Amygdala (tissue), 56 donors: ENCODE results near the gene ANKRD50.

Experiments used
- DNase-seq, 56 donors: peaks; one replicate each; lab custom pipeline; 2025; lab: John Stamatoyannopoulos, UW

ANKRD50 gene

DNA sequence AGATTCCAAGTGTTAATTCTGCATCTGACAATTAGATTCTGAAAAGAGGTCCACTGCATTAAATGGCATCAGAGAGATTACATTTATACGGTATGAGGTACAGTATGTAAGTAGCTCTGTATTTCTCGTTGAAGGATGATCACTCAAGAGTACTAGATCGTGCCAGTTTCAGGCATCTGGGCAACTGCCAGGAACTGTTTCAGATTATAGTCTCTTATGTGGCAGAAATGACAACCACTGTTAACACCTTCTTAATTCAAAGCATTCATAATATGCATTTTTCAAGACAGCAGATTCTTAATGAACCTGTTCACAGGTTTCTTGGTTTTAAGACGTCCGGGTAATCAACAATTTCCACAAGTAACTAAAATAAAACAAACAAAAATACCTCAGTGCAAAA lies 1.6 kb downstream of the ANKRD50 start:
- DNase-seq: peak in 4 of 56 donors; percentile 0 to 11 (median 2)

DNA sequence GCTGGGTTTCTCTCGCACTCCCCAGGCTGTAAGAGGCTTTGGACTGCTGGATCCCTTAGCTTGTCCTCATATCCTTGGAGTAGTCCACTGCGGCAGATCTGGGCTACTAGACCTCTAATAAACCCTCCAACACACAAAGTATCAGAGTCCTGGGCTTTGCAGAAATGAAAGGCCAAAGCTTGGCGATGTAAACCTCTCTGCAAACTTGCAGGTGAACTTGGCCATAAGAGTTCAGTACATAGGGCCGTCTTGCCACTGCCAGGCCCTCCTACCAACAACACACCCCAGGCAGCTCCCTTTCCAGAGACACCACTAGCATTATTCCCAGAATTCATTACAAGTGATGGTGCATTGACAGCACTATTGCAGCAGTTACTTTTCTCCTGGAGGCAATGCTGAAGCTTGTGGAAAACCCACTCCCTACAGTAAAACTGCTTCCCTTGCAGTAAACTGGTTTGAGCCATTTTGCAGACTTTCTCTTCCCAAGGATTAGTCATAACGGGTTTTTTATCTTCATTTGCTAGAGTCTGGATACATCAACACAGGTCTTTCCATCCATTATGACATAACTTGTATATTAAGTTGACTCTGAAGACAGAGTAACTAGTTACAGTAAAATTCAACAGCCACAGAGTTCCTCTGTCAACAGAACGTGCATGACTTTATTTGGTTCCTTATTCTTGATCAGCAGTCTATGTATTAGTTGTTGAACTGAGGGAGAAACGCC lies 2.4 kb downstream of the ANKRD50 start:
- DNase-seq: peak in 7 of 56 donors; percentile 0 to 14 (median 2)

DNA sequence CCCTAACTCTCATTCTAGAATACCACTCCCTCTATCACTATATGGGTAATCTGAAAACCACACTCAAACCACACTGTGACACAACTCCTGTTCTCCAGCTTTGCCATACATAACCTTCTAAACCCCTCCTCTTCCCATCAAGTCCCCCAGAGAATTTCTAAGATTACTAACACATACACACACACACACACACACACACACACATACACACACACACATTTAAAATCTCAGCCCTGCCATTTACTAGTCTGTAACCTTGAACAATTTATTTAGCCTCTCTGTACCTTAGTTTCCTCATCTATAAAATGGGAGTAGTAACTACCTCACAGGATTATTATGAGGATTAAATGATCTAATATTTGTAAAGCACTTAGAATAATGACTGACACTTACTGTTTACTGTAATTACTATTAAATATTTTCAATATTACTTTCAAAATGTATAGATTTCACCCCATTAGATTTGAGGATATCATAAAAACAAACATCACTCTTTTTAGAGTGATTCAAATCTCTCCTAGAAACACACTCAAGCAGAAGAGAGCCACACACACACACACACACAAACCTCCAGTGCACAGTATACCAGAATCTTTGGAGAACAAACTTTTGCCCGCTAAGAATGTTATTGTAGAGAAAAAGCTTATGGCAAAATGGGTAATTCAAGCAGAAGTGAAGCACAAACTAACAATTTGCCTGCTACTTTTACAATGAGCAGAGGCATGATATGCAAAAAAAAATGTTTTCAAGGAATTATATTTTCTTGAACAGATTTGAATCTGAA lies 3.8 kb downstream of the ANKRD50 start:
- DNase-seq: no peak

DNA sequence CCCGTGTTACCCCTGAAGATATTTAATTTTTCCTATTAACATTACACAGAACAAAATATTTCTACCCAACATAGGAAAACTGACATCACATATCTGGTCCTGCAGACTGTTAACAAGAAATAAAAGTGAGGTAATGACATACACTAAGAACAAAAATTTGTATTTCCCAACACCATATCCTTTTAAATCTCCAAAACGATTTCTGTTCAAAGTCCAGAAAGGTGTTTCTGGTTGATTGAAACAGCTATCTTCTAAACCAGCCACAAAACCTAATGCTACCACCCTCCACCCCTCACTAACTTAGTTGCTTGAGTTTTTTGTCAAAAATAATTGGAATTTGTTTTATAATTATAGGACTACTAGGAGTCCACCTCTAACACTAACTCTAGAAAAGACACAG lies 7.1 kb downstream of the ANKRD50 start:
- no peak for DNase-seq

DNA sequence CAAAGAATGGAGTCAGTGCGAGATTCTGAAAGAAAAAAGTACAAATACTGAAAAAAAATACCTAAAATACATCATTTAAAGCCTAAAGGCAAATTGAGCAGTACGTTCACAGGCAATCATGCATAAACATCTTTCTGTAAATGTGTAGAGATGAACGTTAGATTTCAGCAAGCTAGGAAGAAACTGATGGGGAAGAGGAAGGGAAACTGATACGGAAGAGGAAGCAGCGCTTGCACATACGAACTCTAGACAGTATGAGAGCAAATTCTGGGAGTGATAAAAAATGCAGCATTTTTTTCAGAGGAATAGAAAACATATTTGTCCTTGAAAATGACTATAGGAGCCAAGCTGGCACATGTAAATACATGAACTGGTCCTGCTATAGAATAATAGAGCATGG lies 9.4 kb downstream of the ANKRD50 start:
- no peak for DNase-seq

DNA sequence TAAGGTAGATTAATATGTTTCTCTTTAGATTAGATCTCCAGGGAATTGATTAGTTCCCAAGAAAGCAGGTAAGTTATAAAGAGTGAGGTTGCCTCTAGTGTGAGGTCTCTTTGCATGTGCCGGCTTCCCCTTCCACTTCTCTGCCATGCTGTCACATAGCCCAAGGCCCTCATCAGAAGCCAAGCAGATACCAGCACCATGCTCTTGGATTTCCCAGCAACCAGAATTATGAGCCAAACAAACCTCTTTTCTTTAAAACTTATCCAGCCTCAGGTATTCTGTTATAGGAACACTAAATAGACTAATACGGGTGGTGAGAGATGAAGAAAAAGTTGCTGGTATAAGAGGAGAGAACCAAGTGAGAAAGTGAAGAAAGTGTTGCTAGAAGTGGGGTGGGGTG lies 15.1 kb downstream of the ANKRD50 start:
- no peak for DNase-seq

DNA sequence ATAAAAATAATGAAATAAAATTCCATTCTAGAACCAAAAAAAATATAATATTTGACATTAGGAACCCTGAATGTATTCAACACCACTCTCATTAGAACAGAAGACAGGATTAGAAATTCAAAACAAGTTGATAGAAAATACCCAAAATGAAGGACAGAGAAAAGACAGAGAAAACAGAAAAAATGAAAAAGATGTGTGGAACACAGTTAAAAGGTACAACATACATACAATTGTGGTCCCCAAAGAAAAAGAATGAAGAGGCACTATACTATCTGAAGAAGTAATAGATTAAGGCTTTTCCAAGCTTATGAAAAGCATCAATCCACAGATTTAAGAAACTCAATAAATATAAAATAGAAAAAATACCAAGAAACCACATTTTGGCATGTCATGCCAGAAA lies 16.4 kb downstream of the ANKRD50 start:
- no peak for DNase-seq

DNA sequence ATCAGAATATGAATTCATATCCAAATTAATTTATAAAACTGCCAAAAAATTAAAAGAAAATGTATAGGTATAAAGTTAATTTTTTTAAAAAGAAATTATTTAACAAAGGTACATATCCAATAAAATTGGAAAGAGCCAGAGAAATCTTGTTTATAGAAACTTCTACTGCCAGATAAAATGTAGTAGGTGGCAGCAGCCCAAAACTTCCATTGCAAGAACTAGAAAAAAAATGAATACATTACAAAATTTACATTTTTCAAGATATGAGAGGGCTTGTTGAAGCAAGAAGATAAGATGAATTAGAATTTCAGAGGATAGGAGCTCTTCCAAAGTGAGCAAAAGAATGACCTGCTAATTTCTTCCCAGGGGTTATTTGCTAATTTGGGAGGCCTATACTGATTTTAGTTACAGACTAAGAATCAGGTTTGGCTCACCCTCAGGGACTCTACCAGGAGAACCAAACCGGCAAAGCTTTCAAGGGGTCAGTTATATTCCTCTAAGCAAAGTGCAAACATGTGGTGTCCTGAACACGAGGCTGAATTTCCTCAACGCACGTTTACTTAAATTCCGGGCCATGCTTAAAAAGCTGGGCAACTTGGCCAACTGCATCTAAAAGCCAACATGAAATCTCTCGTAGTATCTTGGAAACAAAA lies 17.5 kb downstream of the ANKRD50 start:
- no peak for DNase-seq

DNA sequence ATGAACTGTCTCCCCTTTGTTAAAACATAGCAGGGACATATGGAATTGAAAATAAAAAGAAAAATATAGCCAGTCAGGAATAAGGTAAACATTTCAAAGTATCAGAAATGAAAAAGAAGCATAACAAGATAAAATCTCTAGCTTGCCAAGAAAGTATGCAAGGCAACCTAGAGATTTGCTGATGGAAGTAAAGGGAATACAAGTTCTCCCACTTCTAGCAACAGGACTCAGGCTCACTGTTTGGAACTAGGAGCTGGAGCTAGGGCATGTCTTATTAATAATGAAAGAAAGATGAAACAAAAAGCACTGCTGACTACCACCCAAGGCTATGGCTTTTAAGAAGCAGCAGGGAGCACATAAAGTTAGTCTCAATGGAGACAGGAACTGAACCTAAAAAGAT lies 18.2 kb downstream of the ANKRD50 start:
- no peak for DNase-seq

DNA sequence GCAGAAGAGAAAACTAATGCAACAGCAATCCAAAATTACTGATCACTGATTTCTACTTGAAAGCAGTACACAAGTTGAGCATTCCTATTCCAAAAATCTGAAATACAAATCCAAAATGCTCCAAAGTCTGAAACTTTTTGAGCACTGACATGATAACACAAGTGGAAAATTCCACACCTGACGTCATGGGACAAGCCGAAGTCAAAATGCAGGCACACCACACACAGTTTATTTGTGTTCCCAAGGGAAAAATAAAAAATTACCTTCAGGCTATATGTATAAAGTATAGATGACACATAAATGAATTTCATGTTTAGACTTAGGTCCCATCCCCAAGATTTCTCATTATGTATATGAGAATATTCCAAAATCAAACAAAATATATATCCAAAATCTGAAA lies 20.7 kb downstream of the ANKRD50 start:
- no peak for DNase-seq

DNA sequence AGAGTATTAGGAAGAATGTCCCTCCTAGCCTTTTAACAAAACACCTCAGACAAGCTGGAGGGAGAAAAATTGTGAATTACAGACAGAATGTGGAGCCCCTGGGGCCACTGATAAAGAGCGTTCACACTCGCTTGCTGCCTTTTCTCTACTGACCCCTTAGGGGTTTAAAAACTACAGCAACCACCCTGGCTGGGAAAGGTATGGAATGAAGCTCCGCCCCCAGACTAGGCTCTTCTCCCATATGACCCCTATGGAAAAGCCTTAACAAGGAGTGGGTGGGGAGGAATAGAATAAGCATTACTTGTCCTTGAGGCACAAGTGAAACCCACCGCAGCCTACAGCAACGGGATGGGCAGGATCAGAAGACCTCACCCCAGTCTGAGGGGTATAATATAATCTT lies 26.3 kb downstream of the ANKRD50 start:
- DNase-seq: no peak

DNA sequence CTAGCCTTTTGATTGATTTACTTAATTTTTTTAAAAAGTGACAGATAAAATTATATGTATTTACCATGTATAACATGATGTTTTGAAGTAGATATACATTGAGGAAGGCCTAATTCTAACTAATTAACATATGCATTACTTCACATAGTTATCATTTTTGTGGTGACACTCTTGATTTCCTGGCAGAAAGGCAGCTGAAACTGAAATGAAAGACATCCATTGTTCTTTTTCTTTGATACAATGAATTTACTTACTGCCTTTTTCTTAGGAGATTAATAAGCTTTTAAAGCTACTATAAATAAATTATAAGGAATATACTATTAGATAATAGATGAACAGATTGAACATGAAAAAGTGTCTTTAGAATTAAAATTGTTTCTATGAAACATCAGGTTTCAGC lies 26.7 kb downstream of the ANKRD50 start:
- DNase-seq: no peak

DNA sequence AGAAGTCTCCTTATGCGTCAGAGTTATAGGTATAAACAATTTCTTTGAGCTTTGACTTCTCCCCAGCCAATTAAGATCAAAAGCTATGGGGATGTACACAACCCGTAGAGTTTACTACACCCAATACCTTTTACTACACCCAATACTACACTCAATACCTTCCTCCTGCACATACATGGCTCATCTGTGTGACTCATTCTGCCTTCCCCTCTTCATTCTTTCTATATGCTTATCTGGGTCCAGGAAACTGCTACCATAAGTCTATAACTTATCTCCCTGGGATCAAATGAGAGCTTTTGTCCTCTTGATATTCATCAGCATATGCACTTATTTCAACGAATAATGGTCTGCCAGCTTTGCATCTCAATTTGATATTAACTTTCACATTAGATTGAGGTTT lies 28.2 kb downstream of the ANKRD50 start:
- no peak for DNase-seq

DNA sequence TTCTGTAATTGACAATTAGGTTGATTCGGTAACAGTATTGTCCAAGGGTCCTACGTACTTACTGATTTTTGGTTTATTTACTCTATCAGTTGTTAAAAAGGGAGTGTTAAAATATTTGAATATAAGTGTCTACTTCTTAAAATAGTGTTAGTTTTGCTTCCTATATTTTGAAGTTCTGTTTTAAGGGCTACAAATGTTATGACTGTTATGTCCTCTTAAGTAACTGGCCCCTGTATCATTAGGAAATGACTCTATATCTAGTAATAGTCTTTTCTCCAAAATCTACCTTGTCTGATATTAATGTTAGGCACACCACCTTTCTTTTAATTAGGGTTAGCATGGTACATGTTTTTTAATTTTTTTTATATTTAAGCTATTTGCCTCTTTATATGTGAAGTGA lies 30.1 kb downstream of the ANKRD50 start:
- DNase-seq: no peak

DNA sequence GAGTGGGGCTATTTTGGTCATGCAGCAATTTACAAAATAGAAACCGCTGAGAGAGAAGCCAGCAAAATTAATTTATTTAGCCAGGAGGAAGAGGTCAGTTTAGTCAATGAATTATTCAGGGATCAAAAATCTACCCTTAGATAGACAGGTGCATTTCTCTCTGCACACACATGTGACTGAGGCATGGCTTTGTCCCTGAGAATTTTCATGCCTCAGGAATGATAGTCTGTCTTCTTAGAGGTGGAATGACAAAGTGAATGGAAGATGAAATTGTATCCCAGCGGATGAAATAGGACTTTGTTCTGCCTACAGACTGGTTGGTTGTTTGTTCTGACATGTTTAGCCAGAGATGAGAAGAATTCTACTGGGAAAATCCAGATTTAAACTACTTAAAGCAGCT lies 46.0 kb downstream of the ANKRD50 start:
- DNase-seq: no peak

DNA sequence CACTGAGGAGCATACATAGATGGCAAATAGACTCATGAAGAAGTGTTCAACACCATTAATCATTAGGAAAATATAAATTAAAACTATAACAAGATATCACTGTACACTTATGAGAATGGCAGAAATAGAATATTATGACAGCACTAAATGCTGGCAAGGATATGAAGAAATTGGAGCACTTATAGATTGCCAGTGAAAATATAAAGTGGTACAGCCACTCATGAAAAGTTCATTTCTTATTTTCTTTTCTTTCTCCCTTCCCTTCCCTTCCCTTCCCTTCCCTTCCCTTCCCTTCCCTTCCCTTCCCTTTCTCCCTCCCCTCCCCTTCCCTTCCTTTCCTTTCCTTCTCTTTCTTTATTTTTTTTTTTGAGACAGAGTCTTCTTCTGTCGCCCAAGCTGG lies 53.7 kb downstream of the ANKRD50 start:
- DNase-seq: no peak

DNA sequence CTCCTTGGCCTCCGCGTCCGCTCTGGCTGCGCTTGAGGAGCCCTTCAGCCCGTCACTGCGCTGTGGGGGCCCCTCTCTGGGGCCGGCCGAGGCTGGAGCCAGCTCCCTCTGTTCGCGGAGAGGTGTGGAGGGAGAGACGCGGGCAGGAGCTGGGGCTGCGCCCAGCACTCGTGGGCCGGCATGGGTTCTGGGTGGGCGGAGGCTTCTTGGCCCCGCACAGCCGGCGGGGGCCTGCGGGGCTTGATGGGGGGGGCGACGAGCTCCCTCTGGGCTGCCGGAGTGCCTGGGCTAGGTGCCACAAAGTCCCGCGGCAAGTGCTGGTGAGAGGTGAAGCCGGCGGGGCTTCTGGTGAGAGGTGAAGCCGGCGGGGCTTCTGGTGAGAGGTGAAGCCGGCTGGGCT lies 61.9 kb downstream of the ANKRD50 start:
- no peak for DNase-seq

DNA sequence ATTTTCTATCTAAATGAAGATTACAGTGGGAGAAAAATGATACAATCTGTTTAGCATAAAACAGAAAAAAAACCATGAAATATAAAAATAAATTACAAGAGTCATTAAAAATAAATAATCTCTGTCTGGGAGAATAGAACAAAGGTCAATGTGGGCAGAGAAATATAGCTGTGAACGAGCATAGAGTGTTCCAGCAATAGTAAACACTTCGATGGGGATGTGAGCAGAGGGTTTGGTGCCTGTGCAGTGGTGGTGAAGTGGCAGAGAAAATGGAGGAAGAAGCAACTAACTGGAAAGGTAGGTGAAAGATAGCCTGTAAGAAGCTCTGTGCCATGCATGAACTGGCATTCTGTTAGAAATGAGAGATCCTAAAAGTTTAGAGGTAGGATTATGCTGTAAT lies 64.9 kb downstream of the ANKRD50 start:
- DNase-seq: no peak

DNA sequence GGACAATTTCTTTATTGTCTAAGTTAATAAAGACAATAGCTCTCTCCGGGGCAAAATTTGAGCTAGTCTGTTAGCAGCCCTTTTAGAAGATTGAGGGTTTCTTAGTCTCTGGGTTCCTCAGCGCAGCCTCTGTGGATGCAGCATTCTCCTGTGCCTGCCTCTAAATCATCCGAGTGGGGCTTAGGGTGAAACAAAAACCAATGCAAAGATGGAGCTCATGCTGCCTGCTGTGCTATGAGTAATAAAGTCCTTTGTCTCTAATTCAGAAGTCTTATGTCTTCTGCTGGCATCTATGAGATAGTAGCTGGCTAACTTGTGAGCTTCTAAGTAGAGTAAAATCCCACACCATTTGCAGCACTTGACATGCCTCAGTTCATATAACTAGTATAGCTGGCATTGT lies 67.9 kb downstream of the ANKRD50 start:
- no peak for DNase-seq

DNA sequence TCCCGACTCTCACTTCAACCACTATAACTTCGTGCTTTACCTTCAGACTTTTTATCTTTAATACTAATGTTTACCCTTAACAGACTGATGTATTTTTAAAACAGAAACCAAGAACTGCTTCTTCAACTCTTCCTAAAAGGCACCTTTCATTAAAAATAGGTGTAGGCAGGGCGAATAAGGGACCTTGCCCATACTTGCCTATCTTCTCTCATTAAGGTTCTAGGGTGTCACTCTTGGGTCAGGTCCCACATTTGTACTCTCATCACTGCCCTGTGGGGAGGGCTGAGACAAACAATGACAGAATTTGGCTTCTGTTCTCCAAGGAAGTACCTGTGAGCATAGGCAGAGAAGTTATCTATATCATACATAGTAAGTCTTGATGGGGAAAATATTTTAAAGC lies 69.7 kb downstream of the ANKRD50 start:
- DNase-seq: no peak

DNA sequence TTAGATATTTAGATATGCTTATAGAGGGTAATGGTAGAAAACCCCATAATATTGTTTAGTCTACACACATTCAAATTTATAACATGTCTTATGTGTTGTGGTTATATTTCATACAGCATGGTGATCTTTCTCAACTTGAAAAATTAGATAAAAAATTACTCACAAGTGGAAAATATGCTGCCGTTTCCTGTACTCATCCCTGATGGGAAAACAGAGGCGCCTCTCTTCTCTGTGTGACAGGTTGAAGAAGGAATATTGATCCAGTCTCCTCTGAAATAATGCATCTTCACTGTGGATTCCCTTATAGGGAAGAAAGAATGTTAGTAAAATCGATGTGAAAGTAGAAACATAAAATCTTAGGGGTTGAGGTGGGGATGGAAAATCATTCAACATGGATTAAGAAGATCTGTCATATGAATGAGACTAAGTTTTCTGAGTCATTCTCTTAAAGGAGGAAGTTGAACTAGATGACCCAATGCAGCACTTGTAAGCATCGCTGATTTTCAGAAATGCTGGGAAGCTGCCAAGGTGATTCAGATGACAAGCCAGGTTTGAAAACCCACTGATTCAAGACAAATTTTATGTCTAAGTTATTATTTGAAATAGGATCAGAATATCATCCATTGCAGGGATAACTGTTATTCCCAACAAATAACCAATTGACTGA lies 70.7 kb downstream of the ANKRD50 start:
- DNase-seq: no peak
